Stimulated activated naive CD8-positive, alpha-beta T cell treated with anti-CD3 and anti-CD28 coated beads, Interleukin-15, Interleukin-2, amounts not matched to agents 100 ng/mL and 50 ng/mL, for 24 hours (primary cell): ENCODE data around the gene MYH6.
"Not testable (repeated sequence)": the region's sequence is repeated elsewhere in the genome, so short reads cannot be mapped to it uniquely, and the experiment has no call there.

Experiments used
- H3K27ac Mint-ChIP-seq: one replicate; pipeline ENCODE4 v1.8.0; 2021; ENCODE audit warnings: mild to moderate bottlenecking, mixed read lengths
- H3K27me3 Mint-ChIP-seq: one replicate; pipeline ENCODE4 v1.8.0; 2021; ENCODE audit warnings: mixed read lengths
- H3K36me3 Mint-ChIP-seq: one replicate; pipeline ENCODE4 v1.8.0; 2021; ENCODE audit warnings: low read depth, mixed read lengths
- H3K4me1 Mint-ChIP-seq: one replicate; pipeline ENCODE4 v1.8.0; 2021; ENCODE audit warnings: low read depth, mixed read lengths
- H3K4me3 Mint-ChIP-seq: one replicate; pipeline ENCODE4 v1.8.0; 2021; ENCODE audit warnings: mild to moderate bottlenecking, mixed read lengths
- H3K9me3 Mint-ChIP-seq: one replicate; pipeline ENCODE4 v1.8.0; 2021; ENCODE audit warnings: mixed read lengths

Gene MYH6

GRCh38 chr14:23409966-23410635 is 2.0 kb upstream of the MYH6 start:
- H3K4me1 Mint-ChIP-seq, result no peaks in the 10 kb centered on the region
- H3K36me3 Mint-ChIP-seq, result no peaks in the 10 kb centered on the region
- H3K9me3 Mint-ChIP-seq, result no peaks in the 10 kb centered on the region
- no peak overlapping the region for H3K27ac Mint-ChIP-seq
- no peak overlapping the region for H3K4me3 Mint-ChIP-seq
- H3K27me3 Mint-ChIP-seq, result peaks cover 6% of the 10 kb centered on the region

GRCh38 chr14:23409475-23409874 is 1.4 kb upstream of the MYH6 start:
- H3K27ac Mint-ChIP-seq, result no peak overlapping the region
- H3K36me3 Mint-ChIP-seq, result no peaks in the 10 kb centered on the region
- H3K4me3 Mint-ChIP-seq, result no peak overlapping the region
- H3K4me1 Mint-ChIP-seq, result no peaks in the 10 kb centered on the region
- H3K9me3 Mint-ChIP-seq, result no peaks in the 10 kb centered on the region
- peaks cover 6% of the 10 kb centered on the region for H3K27me3 Mint-ChIP-seq

DNA sequence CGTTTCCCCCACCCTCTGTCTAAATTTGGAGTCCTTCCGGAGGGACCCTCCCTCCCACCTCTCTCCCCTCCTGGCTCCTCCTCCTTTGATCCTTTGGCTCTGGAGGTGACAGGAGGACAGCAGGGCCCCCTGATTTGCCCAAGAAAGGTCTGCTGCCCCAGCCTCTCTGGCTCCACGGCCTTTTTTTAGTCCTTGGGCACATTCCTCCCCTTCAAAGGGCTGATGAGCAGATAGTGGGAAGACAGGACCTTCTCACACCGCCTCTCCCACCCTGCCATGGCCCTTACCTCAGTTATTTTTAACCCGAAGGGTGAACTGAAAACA is 196 bp upstream of the MYH6 start:
- H3K27ac Mint-ChIP-seq, result no peak overlapping the region
- no peaks in the 10 kb centered on the region for H3K4me1 Mint-ChIP-seq

GRCh38 chr14:23406725-23407355 is 1.2 kb downstream of the MYH6 start:
- no peaks in the 10 kb centered on the region for H3K4me1 Mint-ChIP-seq
- H3K4me3 Mint-ChIP-seq, result no peak overlapping the region
- peaks cover 6% of the 10 kb centered on the region for H3K27me3 Mint-ChIP-seq
- no peaks in the 10 kb centered on the region for H3K9me3 Mint-ChIP-seq
- no peak overlapping the region for H3K27ac Mint-ChIP-seq
- H3K36me3 Mint-ChIP-seq, result no peaks in the 10 kb centered on the region

More for the DNA sequence above, 196 bp upstream of the MYH6 start:
- Mint-ChIP-seq H3K36me3 (no peaks in the 10 kb centered on the region), H3K9me3 (no peaks in the 10 kb centered on the region), H3K27me3 (peaks cover 6% of the 10 kb centered on the region), H3K4me3 (no peak overlapping the region)

- no peaks in the 10 kb centered on the region for H3K36me3 Mint-ChIP-seq
- H3K27ac Mint-ChIP-seq, result no peak overlapping the region
- H3K4me3 Mint-ChIP-seq, result no peak overlapping the region
- H3K27me3 Mint-ChIP-seq, result peaks cover 6% of the 10 kb centered on the region
- H3K9me3 Mint-ChIP-seq, result no peaks in the 10 kb centered on the region
- no peaks in the 10 kb centered on the region for H3K4me1 Mint-ChIP-seq
Observed at GRCh38 chr14:23406244-23406643, 1.8 kb downstream of the MYH6 start.

DNA sequence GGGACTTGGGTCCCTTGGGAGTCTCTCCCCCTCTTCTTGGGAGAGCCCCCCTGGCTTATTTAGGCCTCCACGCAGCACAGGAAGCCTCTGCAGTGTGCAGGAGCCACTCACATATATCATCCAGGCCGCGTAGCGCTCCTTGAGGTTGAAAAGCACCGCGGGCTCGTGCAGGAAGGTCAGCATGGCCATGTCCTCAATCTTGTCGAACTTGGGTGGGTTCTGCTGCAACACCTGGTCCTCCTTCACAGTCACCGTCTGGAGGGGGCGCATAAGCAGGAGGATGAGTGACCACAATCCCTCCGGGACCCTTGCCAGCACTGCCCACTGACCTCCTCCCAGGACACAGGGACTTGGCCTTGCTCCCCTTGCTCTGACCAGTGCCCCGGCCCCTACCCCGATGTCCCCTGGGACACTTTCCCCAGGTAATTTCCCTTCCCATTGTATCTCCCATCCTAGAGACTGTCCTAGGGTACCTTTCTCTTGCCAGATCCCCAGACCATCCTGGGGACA is 2.5 kb downstream of the MYH6 start:
- Mint-ChIP-seq H3K27ac (no peak overlapping the region), H3K36me3 (no peaks in the 10 kb centered on the region), H3K27me3 (peaks cover 6% of the 10 kb centered on the region), H3K4me3 (no peak overlapping the region), H3K9me3 (no peaks in the 10 kb centered on the region), H3K4me1 (no peaks in the 10 kb centered on the region)

- H3K4me1 Mint-ChIP-seq, result no peaks in the 10 kb centered on the region
- peaks cover 6% of the 10 kb centered on the region for H3K27me3 Mint-ChIP-seq
- H3K9me3 Mint-ChIP-seq, result no peaks in the 10 kb centered on the region
- H3K36me3 Mint-ChIP-seq, result no peaks in the 10 kb centered on the region
- no peak overlapping the region for H3K4me3 Mint-ChIP-seq
- no peak overlapping the region for H3K27ac Mint-ChIP-seq
Observed at GRCh38 chr14:23405096-23405495, 3.0 kb downstream of the MYH6 start.

GRCh38 chr14:23404331-23404900 is 3.7 kb downstream of the MYH6 start:
- Mint-ChIP-seq H3K4me3 (no peak overlapping the region), H3K27ac (no peak overlapping the region), H3K36me3 (no peaks in the 10 kb centered on the region), H3K4me1 (no peaks in the 10 kb centered on the region), H3K9me3 (no peaks in the 10 kb centered on the region), H3K27me3 (peaks cover 6% of the 10 kb centered on the region)

- H3K4me3 Mint-ChIP-seq, result no peak overlapping the region
- no peaks in the 10 kb centered on the region for H3K4me1 Mint-ChIP-seq
- H3K9me3 Mint-ChIP-seq, result no peaks in the 10 kb centered on the region
- H3K27me3 Mint-ChIP-seq, result peaks cover 6% of the 10 kb centered on the region
- H3K36me3 Mint-ChIP-seq, result no peaks in the 10 kb centered on the region
- H3K27ac Mint-ChIP-seq, result no peak overlapping the region
Observed at GRCh38 chr14:23403908-23404307, 4.2 kb downstream of the MYH6 start.

DNA sequence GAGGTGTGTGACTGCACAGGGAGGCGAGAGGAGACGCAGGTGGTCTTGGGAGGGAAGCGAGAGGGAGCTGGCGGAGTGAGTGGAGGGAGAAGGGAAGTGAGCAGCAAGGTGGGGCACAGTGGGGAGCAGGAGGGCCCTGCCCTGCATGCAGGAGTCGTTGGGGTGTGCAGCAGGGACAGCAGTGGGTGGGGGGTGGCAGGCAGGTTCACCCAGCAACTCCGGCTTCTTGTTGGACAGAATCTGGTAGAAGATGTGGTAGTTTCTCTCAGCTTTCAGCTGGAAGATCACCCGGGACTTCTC is 5.0 kb downstream of the MYH6 start:
- no peak overlapping the region for H3K4me3 Mint-ChIP-seq
- no peaks in the 10 kb centered on the region for H3K9me3 Mint-ChIP-seq
- H3K27me3 Mint-ChIP-seq, result peaks cover 9% of the 10 kb centered on the region
- no peaks in the 10 kb centered on the region for H3K36me3 Mint-ChIP-seq
- no peaks in the 10 kb centered on the region for H3K4me1 Mint-ChIP-seq
- H3K27ac Mint-ChIP-seq, result no peak overlapping the region

DNA sequence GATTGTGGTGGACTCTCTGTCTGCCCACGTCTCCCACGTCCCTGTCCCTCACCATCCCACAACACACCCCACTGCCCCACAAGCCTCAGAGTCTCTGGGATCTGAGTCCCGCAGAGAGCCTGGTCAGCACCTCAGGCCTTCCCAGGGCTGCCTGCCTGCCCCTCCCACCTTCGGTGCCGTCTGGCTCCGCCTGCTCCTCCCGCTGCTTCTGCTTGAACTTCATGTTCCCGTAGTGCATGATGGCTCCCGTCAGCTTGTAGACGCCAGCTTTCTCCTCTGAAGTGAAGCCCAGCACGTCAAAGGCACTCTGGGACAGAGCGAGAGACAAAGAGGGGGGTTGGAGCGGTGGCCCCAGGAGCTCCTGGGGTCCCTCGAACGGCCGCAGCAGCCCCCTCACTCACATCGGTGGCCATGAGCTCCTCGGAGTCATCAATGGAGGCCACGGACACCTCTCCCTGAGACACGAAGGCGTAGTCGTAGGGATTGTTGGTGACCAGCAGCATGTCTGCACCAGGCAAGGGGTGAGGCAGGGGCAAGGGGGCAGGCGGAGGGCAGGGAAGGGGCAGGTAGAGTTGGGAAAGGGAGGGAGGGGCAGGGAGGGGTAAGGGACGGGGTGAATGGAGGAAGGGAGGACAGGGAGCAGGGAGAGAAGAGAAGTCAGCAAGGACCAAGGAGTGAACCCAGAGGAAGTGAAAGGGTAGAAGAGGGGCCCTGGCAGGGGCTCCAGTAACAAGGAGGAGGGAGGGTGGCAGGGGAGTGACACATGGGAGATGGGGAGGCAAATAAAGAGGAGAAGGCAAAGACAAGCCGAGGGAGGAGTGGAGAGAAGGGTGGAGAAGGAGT is 5.6 kb downstream of the MYH6 start:
- Mint-ChIP-seq H3K4me1 (no peaks in the 10 kb centered on the region), H3K9me3 (no peaks in the 10 kb centered on the region), H3K27ac (no peak overlapping the region), H3K27me3 (peaks cover 5% of the 10 kb centered on the region), H3K36me3 (no peaks in the 10 kb centered on the region), H3K4me3 (no peak overlapping the region)

DNA sequence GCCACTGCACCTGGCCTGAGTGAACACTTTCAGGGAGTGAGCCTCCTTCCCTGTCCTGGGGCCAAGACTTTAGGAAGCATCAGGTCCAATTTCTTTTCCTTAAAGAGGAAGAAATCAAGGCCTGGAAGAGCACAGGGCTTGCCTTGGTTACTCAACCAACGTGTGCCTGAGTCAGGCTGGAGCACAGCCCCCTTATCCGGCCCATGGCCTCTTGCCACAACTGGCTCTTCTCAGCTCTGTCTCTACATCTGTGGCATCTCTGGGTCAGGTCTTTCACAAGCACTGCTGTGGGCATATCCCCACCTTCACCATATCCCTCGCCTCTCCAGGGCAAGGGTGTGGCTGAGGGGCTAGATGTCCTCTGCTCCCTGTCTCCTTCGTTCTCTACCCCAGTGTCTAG is 6.8 kb downstream of the MYH6 start:
- H3K27me3 Mint-ChIP-seq, result peaks cover 3% of the 10 kb centered on the region
- no peak overlapping the region for H3K4me3 Mint-ChIP-seq
- H3K9me3 Mint-ChIP-seq, result no peaks in the 10 kb centered on the region
- no peaks in the 10 kb centered on the region for H3K36me3 Mint-ChIP-seq
- peak overlapping the region; percentile 31 for H3K27ac Mint-ChIP-seq
- H3K4me1 Mint-ChIP-seq, result no peaks in the 10 kb centered on the region

- not testable (repeated sequence) for H3K27ac Mint-ChIP-seq, H3K36me3 Mint-ChIP-seq, H3K27me3 Mint-ChIP-seq, H3K4me3 Mint-ChIP-seq, H3K4me1 Mint-ChIP-seq, H3K9me3 Mint-ChIP-seq
Observed at GRCh38 chr14:23400496-23401149, 7.5 kb downstream of the MYH6 start.

GRCh38 chr14:23399591-23399990 is 8.5 kb downstream of the MYH6 start:
- Mint-ChIP-seq H3K4me1 (no peaks in the 10 kb centered on the region), H3K4me3 (no peak overlapping the region), H3K36me3 (no peaks in the 10 kb centered on the region), H3K27me3 (peaks cover 3% of the 10 kb centered on the region), H3K27ac (no peak overlapping the region), H3K9me3 (no peaks in the 10 kb centered on the region)

DNA sequence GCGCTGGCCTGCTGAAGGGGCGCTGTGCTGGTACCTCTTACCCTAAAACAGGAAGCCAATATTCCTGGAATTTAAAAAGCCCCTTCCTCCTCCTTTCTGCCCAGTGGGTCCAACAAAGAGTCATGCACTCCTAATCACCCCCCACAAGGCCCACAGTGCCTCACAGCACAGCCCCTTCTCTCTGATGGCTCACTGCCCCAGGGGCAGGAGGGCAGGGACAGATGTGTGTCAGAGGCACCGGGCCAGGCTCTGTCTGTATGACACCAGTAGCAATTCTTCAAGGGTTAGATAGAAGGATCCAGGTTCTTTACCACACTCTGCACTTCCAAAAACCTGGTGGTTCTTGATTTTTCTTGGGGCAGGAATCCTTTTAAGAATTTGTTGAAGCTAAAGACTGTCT is 8.9 kb downstream of the MYH6 start:
- Mint-ChIP-seq H3K9me3 (no peaks in the 10 kb centered on the region), H3K4me1 (no peaks in the 10 kb centered on the region), H3K36me3 (no peaks in the 10 kb centered on the region), H3K4me3 (no peak overlapping the region), H3K27ac (no peak overlapping the region), H3K27me3 (peaks cover 3% of the 10 kb centered on the region)
